Karpas-422 (cell line): ENCODE results near the gene PSKH1. TPM values are rescaled to one million over a fixed set of nuclear protein-coding genes. Genes with fewer than 3 reads are reported as not detected.
"Not testable (repeated sequence)": the region's sequence is repeated elsewhere in the genome, so short reads cannot be mapped to it uniquely, and the experiment has no call there.

Experiments used
- DNase-seq: peaks from one replicate; pipeline ENCODE4 v3.0.0-alpha.2; 2015
- H2AFZ ChIP-seq: fragments of 200-600 bp; sonication (generic); 2 replicates; pipeline ENCODE4 v1.6.1; 2014; ENCODE audit warnings: antibody characterized with exemption, low read length, mixed read lengths
- H3K27ac ChIP-seq: fragments of 200-600 bp; sonication (generic); 2 replicates; pipeline ENCODE4 v1.5.1; 2014; ENCODE audit warnings: mild to moderate bottlenecking, low read length, moderate library complexity
- H3K27me3 ChIP-seq: fragments of 200-600 bp; sonication (generic); 2 replicates; pipeline ENCODE4 v1.6.1; 2014; ENCODE audit warnings: low read length, mixed read lengths
- H3K36me3 ChIP-seq: fragments of 200-600 bp; sonication (generic); 2 replicates; pipeline ENCODE4 v1.6.1; 2014; ENCODE audit warnings: low read length, mixed read lengths; ENCODE audit not compliant: insufficient read depth
- H3K4me1 ChIP-seq: fragments of 200-600 bp; sonication (generic); 2 replicates; pipeline ENCODE4 v1.6.1; 2014; ENCODE audit warnings: mild to moderate bottlenecking, low read length, mixed read lengths
- H3K4me2 ChIP-seq: fragments of 200-600 bp; sonication (generic); 2 replicates; pipeline ENCODE4 v1.6.1; 2014; ENCODE audit warnings: low read length, low read depth, mild to moderate bottlenecking; ENCODE audit not compliant: poor library complexity, severe bottlenecking
- H3K4me3 ChIP-seq: fragments of 200-600 bp; sonication (generic); 2 replicates; pipeline ENCODE4 v1.5.1; 2014; ENCODE audit warnings: mild to moderate bottlenecking, antibody characterized with exemption, low read length, mixed read lengths
- H3K79me2 ChIP-seq: fragments of 200-600 bp; sonication (generic); 2 replicates; pipeline ENCODE4 v1.6.1; 2014; ENCODE audit warnings: mild to moderate bottlenecking, low read length, mixed read lengths
- H3K9ac ChIP-seq: fragments of 200-600 bp; sonication (generic); 2 replicates; pipeline ENCODE4 v1.6.0; 2014; ENCODE audit warnings: low read length
- H3K9me2 ChIP-seq: fragments of 200-600 bp; sonication (generic), shearing (Covaris generic); replicated peaks from 2 replicates; pipeline ENCODE4 v1.6.0; 2014; ENCODE audit warnings: mild to moderate bottlenecking, low read length, moderate library complexity; ENCODE audit not compliant: insufficient read depth
- H3K9me3 ChIP-seq: fragments of 300-700, 200-600 bp; sonication (generic); 2 replicates; pipeline ENCODE4 v1.6.1; 2014; ENCODE audit warnings: low read length, mixed read lengths
- H4K20me1 ChIP-seq: fragments of 200-600 bp; sonication (generic); 2 replicates; pipeline ENCODE4 v1.6.1; 2014; ENCODE audit warnings: mild to moderate bottlenecking, antibody characterized with exemption, low read length, low read depth; ENCODE audit not compliant: insufficient read depth
- total RNA-seq: library from RNA; depleted of rRNA; stranded (reverse); fragments of >200 nt; shearing (Covaris generic); gene quantifications from 2 replicates; pipeline ENCODE4 v1.2.3, GENCODE V29; 2014; ENCODE audit warnings: low replicate concordance

PSKH1 gene
- total RNA-seq, 1 experiment from 2014 or later = 7.2 TPM

DNA sequence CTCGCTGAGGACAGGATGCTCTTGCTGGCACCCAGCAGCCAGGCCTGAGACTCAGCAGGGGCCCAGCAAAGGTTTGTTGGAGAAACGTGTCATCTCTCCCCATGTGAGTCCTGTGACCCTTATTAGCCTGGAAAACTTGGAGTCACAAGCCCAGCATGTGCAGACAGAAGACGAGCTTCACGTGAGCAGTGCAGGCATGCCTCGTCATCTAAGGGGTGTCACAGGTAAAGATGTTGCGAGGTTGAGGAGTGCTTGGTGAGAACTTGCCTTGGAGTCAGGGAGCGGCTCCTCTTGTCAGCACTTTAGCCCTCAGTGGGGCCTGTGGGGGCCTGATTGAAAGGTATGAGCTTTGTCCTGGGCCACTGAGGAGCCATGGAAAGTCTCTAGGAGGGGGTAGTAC is 40.8 kb downstream of the PSKH1 start:
- Histone ChIP-seq H3K36me3 (peaks cover 19% of the 10 kb centered on the region; the same call in 1 of the 2 replicates), H3K27ac (no peak overlapping the region), H3K9me2 (no peaks in the 10 kb centered on the region), H3K79me2 (peaks cover 30% of the 10 kb centered on the region), H3K9ac (no peak overlapping the region), H3K4me1 (peaks cover 27% of the 10 kb centered on the region), H3K9me3 (no peaks in the 10 kb centered on the region), H3K4me3 (no peak overlapping the region), H3K4me2 (no peak overlapping the region), H2AFZ (no peak overlapping the region), H4K20me1 (no peaks in the 10 kb centered on the region), H3K27me3 (no peaks in the 10 kb centered on the region)
- DNase-seq = no peak

- Histone ChIP-seq H3K36me3 (peaks cover 19% of the 10 kb centered on the region; the same call in 1 of the 2 replicates), H3K27me3 (no peaks in the 10 kb centered on the region), H3K9ac (peak overlapping the region; percentile 59), H3K9me3 (no peaks in the 10 kb centered on the region), H3K9me2 (no peaks in the 10 kb centered on the region), H3K79me2 (peaks cover 34% of the 10 kb centered on the region), H3K27ac (no peak overlapping the region), H2AFZ (no peak overlapping the region), H3K4me1 (peaks cover 27% of the 10 kb centered on the region), H4K20me1 (no peaks in the 10 kb centered on the region; the same call in 1 of the 2 replicates), H3K4me2 (peak overlapping the region; percentile 77), H3K4me3 (peak overlapping the region; percentile 91)
- no peak for DNase-seq
These were observed 41.4 kb downstream of the PSKH1 start for GRCh38 chr16:67934306-67935100.

DNA sequence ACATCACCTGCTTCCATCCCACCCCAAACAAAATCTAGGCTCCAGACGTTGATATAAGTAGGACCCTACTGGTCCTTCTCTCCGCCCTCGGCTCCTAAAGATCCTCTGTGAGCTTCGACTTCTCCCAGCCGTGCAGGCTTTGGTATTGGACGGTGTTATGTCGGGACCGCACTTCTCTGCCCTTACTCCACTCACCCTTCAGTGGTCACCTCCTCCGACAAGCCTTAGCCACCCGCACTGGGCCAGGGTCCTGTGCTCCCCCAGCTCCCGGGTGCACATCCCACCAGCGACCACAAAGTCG is 42.0 kb downstream of the PSKH1 start:
- Histone ChIP-seq H2AFZ (no peak overlapping the region), H3K36me3 (peaks cover 19% of the 10 kb centered on the region; the same call in 1 of the 2 replicates), H3K9ac (peak overlapping the region; percentile 59), H3K4me3 (peak overlapping the region; percentile 91), H4K20me1 (no peaks in the 10 kb centered on the region; the same call in 1 of the 2 replicates), H3K9me3 (no peaks in the 10 kb centered on the region), H3K79me2 (peaks cover 34% of the 10 kb centered on the region), H3K9me2 (no peaks in the 10 kb centered on the region), H3K27ac (no peak overlapping the region), H3K27me3 (no peaks in the 10 kb centered on the region), H3K4me1 (peaks cover 27% of the 10 kb centered on the region), H3K4me2 (peak overlapping the region; percentile 77)
- peak; percentile 40 for DNase-seq

GRCh38 chr16:67935402-67936123 is 42.5 kb downstream of the PSKH1 start:
- no peaks in the 10 kb centered on the region for H3K9me3 ChIP-seq
- H3K27ac ChIP-seq = peak overlapping the region; percentile 89
- no peaks in the 10 kb centered on the region for H3K27me3 ChIP-seq
- H3K4me3 ChIP-seq = peak overlapping the region; percentile 91
- H2AFZ ChIP-seq = no peak overlapping the region
- no peaks in the 10 kb centered on the region for H3K9me2 ChIP-seq
- H3K4me1 ChIP-seq = peaks cover 27% of the 10 kb centered on the region
- H3K79me2 ChIP-seq = peaks cover 34% of the 10 kb centered on the region
- peak overlapping the region; percentile 77 for H3K4me2 ChIP-seq
- H3K36me3 ChIP-seq = peaks cover 19% of the 10 kb centered on the region; the same call in 1 of the 2 replicates
- no peaks in the 10 kb centered on the region; the same call in 1 of the 2 replicates for H4K20me1 ChIP-seq
- peak overlapping the region; percentile 98 for H3K9ac ChIP-seq
- DNase-seq = peak; percentile 99

DNA sequence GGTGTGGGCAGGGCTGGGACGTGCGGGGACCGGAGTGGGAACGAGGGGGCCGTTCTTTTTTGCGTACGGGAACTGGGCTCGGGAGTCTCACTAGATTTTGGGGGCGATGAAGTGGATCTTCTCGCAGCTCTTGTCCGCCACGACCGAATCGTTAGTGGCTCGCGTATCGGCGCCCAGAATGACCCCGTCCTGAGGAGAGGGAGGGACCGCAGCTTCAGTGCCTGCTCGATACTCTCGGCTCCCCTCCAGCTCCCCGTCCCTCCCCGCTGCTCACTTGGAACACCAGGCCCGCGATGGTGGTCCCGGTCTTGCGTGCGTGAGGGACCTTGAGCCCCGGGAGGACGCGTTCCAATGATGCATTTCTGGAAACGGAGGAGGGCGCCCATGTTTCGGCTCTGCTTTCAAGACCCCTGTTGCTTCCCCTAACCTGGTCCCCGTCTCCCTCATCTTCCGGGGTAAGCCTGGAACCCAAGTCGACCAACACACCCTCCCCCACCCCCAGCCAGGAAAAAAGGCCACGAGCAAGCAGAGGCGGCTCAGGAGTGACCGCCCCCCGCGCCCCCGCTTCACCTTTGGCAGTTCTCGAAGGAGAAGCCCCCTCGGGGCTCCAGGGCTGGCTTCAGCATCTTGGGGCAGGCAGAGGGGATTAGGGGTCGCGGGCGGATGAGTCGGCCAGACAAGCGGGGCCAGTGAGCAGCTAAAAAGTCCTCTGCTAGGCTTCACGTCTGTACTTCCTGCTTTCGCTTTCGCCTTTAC is 43.2 kb downstream of the PSKH1 start, which contains the start of gene PSMB10:
Gene PSMB10 (minus strand): TSS at position 727 of the 756 bp plus-strand sequence. CDS start 101 bp downstream, at position 626.
- H3K9me2 ChIP-seq = no peaks in the 10 kb centered on the region
- peak within 1 kb of the TSS; percentile 77 for H3K4me2 ChIP-seq
- DNase-seq = no peak
- no peaks in the 10 kb centered on the region for H3K9me3 ChIP-seq
- H3K4me1 ChIP-seq = peaks cover 27% of the 10 kb centered on the region
- peak within 1 kb of the TSS; percentile 89 for H3K27ac ChIP-seq
- peaks cover 19% of the 10 kb centered on the region; the same call in 1 of the 2 replicates for H3K36me3 ChIP-seq
- peak within 1 kb of the TSS; percentile 91 for H3K4me3 ChIP-seq
- no peak within 1 kb of the TSS for H2AFZ ChIP-seq
- H3K9ac ChIP-seq = peak within 1 kb of the TSS; percentile 98
- peaks cover 34% of the 10 kb centered on the region for H3K79me2 ChIP-seq
- no peaks in the 10 kb centered on the region for H3K27me3 ChIP-seq
- H4K20me1 ChIP-seq = no peaks in the 10 kb centered on the region; the same call in 1 of the 2 replicates

DNA sequence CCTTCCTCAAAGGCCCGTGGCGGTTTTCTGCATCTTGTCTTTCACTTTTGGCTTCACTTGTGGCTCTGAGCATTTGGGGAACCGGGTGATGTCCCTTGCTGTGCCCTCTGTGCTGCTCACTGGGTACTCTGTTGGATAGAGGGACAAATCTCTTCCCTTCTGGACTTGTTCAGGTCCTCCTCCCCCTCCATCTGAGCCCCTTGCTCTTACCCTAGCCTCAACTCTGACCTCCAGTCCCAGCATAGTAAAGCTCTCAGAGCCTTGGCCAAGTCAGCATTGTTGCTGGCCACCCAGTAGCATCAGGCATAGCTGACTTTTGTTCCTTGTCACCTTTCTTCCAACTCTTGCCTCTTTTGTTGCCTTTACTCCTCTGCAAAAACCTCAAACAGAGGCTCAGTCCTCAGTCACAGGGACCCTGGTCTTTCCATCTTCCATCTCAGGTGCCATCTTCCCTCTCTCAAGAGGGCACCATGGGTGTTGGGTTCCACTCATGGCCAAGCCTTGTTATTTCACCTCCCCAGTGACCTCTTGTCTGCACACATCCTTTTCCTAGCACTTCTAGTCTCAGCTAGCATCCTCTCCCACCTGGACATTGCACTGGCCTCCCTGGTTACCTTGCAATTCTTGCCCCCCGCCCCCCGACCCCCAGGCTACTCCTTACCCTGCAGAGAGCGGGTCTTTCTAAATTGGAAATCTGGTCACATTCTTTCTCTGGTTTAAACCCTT is 44.0 kb downstream of the PSKH1 start:
- peak; percentile 94 for DNase-seq
- no peaks in the 10 kb centered on the region for H3K9me2 ChIP-seq
- peak overlapping the region; percentile 77 for H3K4me2 ChIP-seq
- H3K27me3 ChIP-seq = no peaks in the 10 kb centered on the region
- peak overlapping the region; percentile 91 for H3K4me3 ChIP-seq
- peak overlapping the region; percentile 89 for H3K27ac ChIP-seq
- no peaks in the 10 kb centered on the region; the same call in 1 of the 2 replicates for H4K20me1 ChIP-seq
- H3K9ac ChIP-seq = peak overlapping the region; percentile 98
- peaks cover 34% of the 10 kb centered on the region for H3K4me1 ChIP-seq
- no peak overlapping the region for H2AFZ ChIP-seq
- H3K79me2 ChIP-seq = peaks cover 34% of the 10 kb centered on the region
- H3K36me3 ChIP-seq = peaks cover 19% of the 10 kb centered on the region; the same call in 1 of the 2 replicates
- no peaks in the 10 kb centered on the region for H3K9me3 ChIP-seq

DNA sequence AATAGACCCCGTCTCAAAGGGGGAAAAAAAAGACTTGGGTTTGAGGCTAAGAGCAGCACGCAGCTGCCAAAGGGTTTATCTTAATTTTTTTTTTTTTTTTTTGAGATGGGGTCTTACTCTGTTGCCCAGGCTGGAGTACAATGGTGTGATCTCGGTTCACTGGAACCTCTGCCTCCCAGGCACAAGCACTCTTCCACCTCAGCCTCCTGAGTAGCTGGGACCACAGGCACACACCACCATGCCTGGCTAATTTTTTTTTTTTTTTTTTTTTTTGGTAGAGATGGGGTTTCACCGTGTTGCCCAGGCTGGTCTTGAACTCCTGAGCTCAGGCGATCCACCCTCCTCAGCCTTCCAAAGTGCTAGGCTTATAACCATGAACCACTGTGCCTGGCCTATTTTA is 44.7 kb downstream of the PSKH1 start:
- H3K9me2 ChIP-seq, H3K27me3 ChIP-seq, H3K9me3 ChIP-seq, H4K20me1 ChIP-seq, DNase-seq, H2AFZ ChIP-seq: not testable (repeated sequence)
- peaks cover 34% of the 10 kb centered on the region for H3K79me2 ChIP-seq
- peak overlapping the region; percentile 91; the same call in 1 of the 2 replicates for H3K4me3 ChIP-seq
- H3K4me2 ChIP-seq = peak overlapping the region; percentile 77
- H3K36me3 ChIP-seq = peaks cover 19% of the 10 kb centered on the region; the same call in 1 of the 2 replicates
- H3K4me1 ChIP-seq = peaks cover 34% of the 10 kb centered on the region
- peak overlapping the region; percentile 98; the same call in 1 of the 2 replicates for H3K9ac ChIP-seq
- peak overlapping the region; percentile 89 for H3K27ac ChIP-seq
